Measurements from ENCODE around the gene CCL4L2.
"Not testable (repeated sequence)": the region's sequence is repeated elsewhere in the genome, so short reads cannot be mapped to it uniquely, and the experiment has no call there.

CCL4L2 gene

GRCh38 chr17:36221581-36222100 is 10.8 kb downstream of the CCL4L2 start:
- DNase-seq: not testable (repeated sequence)

- not testable (repeated sequence) for DNase-seq
These were observed 12.1 kb downstream of the CCL4L2 start for GRCh38 chr17:36222967-36223366.

GRCh38 chr17:36229644-36230043 is 18.8 kb downstream of the CCL4L2 start:
- DNase-seq: not testable (repeated sequence)

- not testable (repeated sequence) for DNase-seq
These were observed 31.2 kb downstream of the CCL4L2 start for GRCh38 chr17:36242046-36242445.

Measured in NCI-H69 (cell line).